Measurements from ENCODE around the gene ATXN1.

Gene ATXN1

GRCh38 chr6:16583144-16583762 lies 178.0 kb downstream of the ATXN1 start:
- no peak for DNase-seq (ENCODE audit: low read depth in 1 of 2, low spot score in 1 of 2)

- no peak for DNase-seq (ENCODE audit: low read depth in 1 of 2, low spot score in 1 of 2)
Measured at GRCh38 chr6:16582446-16583143, 178.7 kb downstream of the ATXN1 start.

GRCh38 chr6:16578695-16579285 lies 182.5 kb downstream of the ATXN1 start:
- no peak for DNase-seq (ENCODE audit: low read depth in 1 of 2, low spot score in 1 of 2)

GRCh38 chr6:16576451-16577368 lies 184.6 kb downstream of the ATXN1 start:
- DNase-seq (ENCODE audit: low read depth in 1 of 2, low spot score in 1 of 2): no peak

GRCh38 chr6:16575655-16576054 lies 185.6 kb downstream of the ATXN1 start:
- DNase-seq (ENCODE audit: low read depth in 1 of 2, low spot score in 1 of 2): no peak

- DNase-seq (ENCODE audit: low read depth in 1 of 2, low spot score in 1 of 2): no peak
Measured at GRCh38 chr6:16572943-16573342, 188.3 kb downstream of the ATXN1 start.

- DNase-seq (ENCODE audit: low read depth in 1 of 2, low spot score in 1 of 2): no peak
Measured at GRCh38 chr6:16572317-16572716, 188.9 kb downstream of the ATXN1 start.

GRCh38 chr6:16570946-16571345 lies 190.3 kb downstream of the ATXN1 start:
- DNase-seq (ENCODE audit: low read depth in 1 of 2, low spot score in 1 of 2): no peak

- DNase-seq (ENCODE audit: low read depth in 1 of 2, low spot score in 1 of 2): no peak
Measured at GRCh38 chr6:16570221-16570553, 191.1 kb downstream of the ATXN1 start.

- no peak for DNase-seq (ENCODE audit: low read depth in 1 of 2, low spot score in 1 of 2)
Measured at GRCh38 chr6:16568128-16568527, 193.1 kb downstream of the ATXN1 start.

GRCh38 chr6:16567071-16567470 lies 194.2 kb downstream of the ATXN1 start:
- no peak for DNase-seq (ENCODE audit: low read depth in 1 of 2, low spot score in 1 of 2)

- DNase-seq (ENCODE audit: low read depth in 1 of 2, low spot score in 1 of 2): no peak
Measured at GRCh38 chr6:16564436-16564835, 196.8 kb downstream of the ATXN1 start.

GRCh38 chr6:16563628-16564240 lies 197.5 kb downstream of the ATXN1 start:
- no peak for DNase-seq (ENCODE audit: low read depth in 1 of 2, low spot score in 1 of 2)

- no peak for DNase-seq (ENCODE audit: low read depth in 1 of 2, low spot score in 1 of 2)
Measured at GRCh38 chr6:16562498-16562897, 198.8 kb downstream of the ATXN1 start.

- DNase-seq (ENCODE audit: low read depth in 1 of 2, low spot score in 1 of 2): no peak
Measured at GRCh38 chr6:16559071-16559470, 202.2 kb downstream of the ATXN1 start.

GRCh38 chr6:16555550-16555949 lies 205.7 kb downstream of the ATXN1 start:
- DNase-seq (ENCODE audit: low read depth in 1 of 2, low spot score in 1 of 2): no peak

- DNase-seq (ENCODE audit: low read depth in 1 of 2, low spot score in 1 of 2): no peak
Measured at GRCh38 chr6:16553531-16553930, 207.7 kb downstream of the ATXN1 start.

GRCh38 chr6:16551466-16551865 lies 209.8 kb downstream of the ATXN1 start:
- DNase-seq (ENCODE audit: low read depth in 1 of 2, low spot score in 1 of 2): no peak

- DNase-seq (ENCODE audit: low read depth in 1 of 2, low spot score in 1 of 2): no peak
Measured at GRCh38 chr6:16548121-16548520, 213.1 kb downstream of the ATXN1 start.

- no peak for DNase-seq (ENCODE audit: low read depth in 1 of 2, low spot score in 1 of 2)
Measured at GRCh38 chr6:16547587-16547986, 213.7 kb downstream of the ATXN1 start.

- no peak for DNase-seq (ENCODE audit: low read depth in 1 of 2, low spot score in 1 of 2)
Measured at GRCh38 chr6:16546861-16547260, 214.4 kb downstream of the ATXN1 start.

Measured in activated CD4-positive, alpha-beta T cell treated with anti-CD3 and anti-CD28 coated beads, Interleukin-2, amount 50 U/mL, for 24 hours (primary cell).